ENCODE results near the gene NDUFB6.
A peak's percentile ranks its signal among the peaks of the same experiment; 100 is the strongest.
"Not testable (repeated sequence)": the region's sequence is repeated elsewhere in the genome, so short reads cannot be mapped to it uniquely, and the experiment has no call there.

The NDUFB6 gene

GRCh38 chr9:32571969-32572899 lies 725 bp downstream of the NDUFB6 start:
- DNase-seq (ENCODE audit: low read depth in 2 of 2): peak; percentile 47 to 64

- DNase-seq (ENCODE audit: low read depth in 2 of 2): no peak
These were observed 2.7 kb downstream of the NDUFB6 start for GRCh38 chr9:32570262-32570661.

- DNase-seq (ENCODE audit: low read depth in 2 of 2): no peak
These were observed 6.2 kb downstream of the NDUFB6 start for GRCh38 chr9:32566770-32567169.

- no peak for DNase-seq (ENCODE audit: low read depth in 2 of 2)
These were observed 7.0 kb downstream of the NDUFB6 start for GRCh38 chr9:32565967-32566366.

- DNase-seq (ENCODE audit: low read depth in 2 of 2): no peak
These were observed 14.5 kb downstream of the NDUFB6 start for GRCh38 chr9:32558408-32558934.

- no peak for DNase-seq (ENCODE audit: low read depth in 2 of 2)
These were observed 18.4 kb downstream of the NDUFB6 start for GRCh38 chr9:32554591-32554990.

- DNase-seq (ENCODE audit: low read depth in 2 of 2): no peak
These were observed 18.9 kb downstream of the NDUFB6 start for GRCh38 chr9:32554107-32554506.

GRCh38 chr9:32552172-32552872 lies 20.6 kb downstream of the NDUFB6 start, which contains the start of the genes SMIM27 and TOPORS:
TSS of gene SMIM27 (plus strand) at chr9:32552327. CDS start at chr9:32552435, 108 bp downstream.
TSS of gene TOPORS (minus strand) at chr9:32552586. CDS start at chr9:32552436, 150 bp downstream.
- peak; percentile 79 to 87 for DNase-seq (ENCODE audit: low read depth in 2 of 2)

- DNase-seq (ENCODE audit: low read depth in 2 of 2): peak; percentile 40
These were observed 21.5 kb downstream of the NDUFB6 start for GRCh38 chr9:32551276-32552051.

GRCh38 chr9:32550562-32551275 lies 22.2 kb downstream of the NDUFB6 start:
- peak; percentile 82 to 88 for DNase-seq (ENCODE audit: low read depth in 2 of 2)

GRCh38 chr9:32550150-32550561 lies 22.8 kb downstream of the NDUFB6 start:
- DNase-seq (ENCODE audit: low read depth in 2 of 2): no peak

GRCh38 chr9:32548213-32548612 lies 24.7 kb downstream of the NDUFB6 start:
- not testable (repeated sequence) for DNase-seq (ENCODE audit: low read depth in 2 of 2)

GRCh38 chr9:32545884-32546283 lies 27.1 kb downstream of the NDUFB6 start:
- DNase-seq (ENCODE audit: low read depth in 2 of 2): no peak

- DNase-seq (ENCODE audit: low read depth in 2 of 2): no peak
These were observed 29.9 kb downstream of the NDUFB6 start for GRCh38 chr9:32543047-32543446.

GRCh38 chr9:32533816-32534215 lies 39.1 kb downstream of the NDUFB6 start:
- no peak for DNase-seq (ENCODE audit: low read depth in 2 of 2)

GRCh38 chr9:32533336-32533735 lies 39.6 kb downstream of the NDUFB6 start:
- no peak for DNase-seq (ENCODE audit: low read depth in 2 of 2)

- no peak for DNase-seq (ENCODE audit: low read depth in 2 of 2)
These were observed 46.3 kb downstream of the NDUFB6 start for GRCh38 chr9:32526707-32527048.

GRCh38 chr9:32526041-32526706 lies 46.8 kb downstream of the NDUFB6 start, which contains the start of gene RIGI:
TSS of gene RIGI (minus strand) at chr9:32526196. CDS start at chr9:32526166, 30 bp downstream.
- DNase-seq (ENCODE audit: low read depth in 2 of 2): peak; percentile 36 to 51

GRCh38 chr9:32525709-32526030 lies 47.3 kb downstream of the NDUFB6 start:
- DNase-seq (ENCODE audit: low read depth in 2 of 2): no peak

GRCh38 chr9:32524892-32525708 lies 47.9 kb downstream of the NDUFB6 start:
- peak in 1 of 2 donors; percentile 5 for DNase-seq (ENCODE audit: low read depth in 2 of 2)
